ENCODE results near the gene VASH1.

GRCh38 chr14:76727901-76728300 lies 33.4 kb upstream of the VASH1 start:
- TF ChIP-seq POLR2A (IDR thresholded peaks at IDR 0.05) (no peak), CTCF (IDR thresholded peaks at IDR 0.05) (no peak)
